Limb (tissue), 2 donors: ENCODE results near the gene WNT4.

Experiments used
- DNase-seq, 2 donors: peaks; one replicate each; pipeline ENCODE4 v3.0.0-alpha.2; 2016; ENCODE audit errors: extremely low spot score in 2 of 2

WNT4 gene

DNA sequence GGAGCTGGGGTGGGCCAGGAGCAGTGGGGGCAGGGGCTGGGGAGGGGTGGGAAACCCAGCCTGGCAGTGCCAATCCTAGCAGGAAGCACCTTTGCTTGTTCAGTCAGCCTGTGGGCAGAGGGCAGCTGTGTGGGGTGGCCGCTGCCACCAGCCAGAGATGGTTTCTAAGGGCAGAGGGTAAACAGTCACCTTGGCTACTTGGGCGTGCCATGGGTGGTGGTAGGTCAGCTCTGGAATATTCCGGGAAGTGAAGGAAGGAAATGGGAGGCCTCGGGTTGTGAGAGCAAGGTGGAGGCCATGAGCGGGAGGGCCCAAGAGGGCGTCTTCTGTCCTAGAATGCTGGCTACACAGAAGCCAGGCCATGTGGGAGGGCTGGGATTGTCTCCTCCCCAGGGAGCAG is 20.7 kb upstream of the WNT4 start:
- DNase-seq: no peak

DNA sequence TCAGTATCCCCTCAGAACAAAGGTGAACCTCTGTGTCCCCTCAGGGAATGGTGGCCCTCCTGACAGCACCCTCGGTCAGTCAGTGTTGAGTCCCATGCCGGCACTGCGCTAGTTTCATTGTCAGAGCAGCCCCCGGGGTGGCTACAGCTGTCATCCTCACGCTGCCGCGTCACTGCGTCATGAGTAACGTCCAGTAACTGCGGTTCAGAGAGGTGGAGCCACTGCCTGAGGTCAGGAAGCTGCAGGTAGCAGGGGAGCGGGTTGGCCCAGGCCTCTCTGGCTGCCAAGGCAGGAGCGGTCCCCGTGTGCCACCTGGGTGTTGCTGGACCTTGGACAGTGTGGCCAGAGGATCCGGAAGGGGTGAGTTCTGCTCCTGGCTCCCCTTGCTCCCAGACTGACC is 20.2 kb upstream of the WNT4 start:
- no peak for DNase-seq

GRCh38 chr1:22159891-22160290 is 17.0 kb upstream of the WNT4 start:
- no peak for DNase-seq

DNA sequence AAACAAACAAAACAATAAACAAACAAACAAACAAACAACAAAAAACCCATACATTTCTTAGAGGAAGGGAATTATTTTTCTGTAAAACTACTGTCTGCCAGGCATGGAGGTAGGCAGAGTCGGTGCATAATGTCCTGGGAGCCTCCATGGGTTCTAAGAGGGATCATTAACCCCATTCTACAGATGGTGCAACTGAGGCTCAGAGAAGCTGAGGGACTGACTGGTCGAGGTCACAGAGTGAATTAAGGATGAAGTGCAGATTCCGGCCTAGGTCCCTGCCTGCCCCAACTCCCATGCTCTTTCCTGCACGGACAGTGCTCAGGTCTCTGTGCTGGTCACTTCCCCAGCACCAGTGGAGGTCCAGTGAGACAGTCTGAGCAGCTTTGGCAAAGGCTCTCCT is 15.8 kb upstream of the WNT4 start:
- DNase-seq: no peak

DNA sequence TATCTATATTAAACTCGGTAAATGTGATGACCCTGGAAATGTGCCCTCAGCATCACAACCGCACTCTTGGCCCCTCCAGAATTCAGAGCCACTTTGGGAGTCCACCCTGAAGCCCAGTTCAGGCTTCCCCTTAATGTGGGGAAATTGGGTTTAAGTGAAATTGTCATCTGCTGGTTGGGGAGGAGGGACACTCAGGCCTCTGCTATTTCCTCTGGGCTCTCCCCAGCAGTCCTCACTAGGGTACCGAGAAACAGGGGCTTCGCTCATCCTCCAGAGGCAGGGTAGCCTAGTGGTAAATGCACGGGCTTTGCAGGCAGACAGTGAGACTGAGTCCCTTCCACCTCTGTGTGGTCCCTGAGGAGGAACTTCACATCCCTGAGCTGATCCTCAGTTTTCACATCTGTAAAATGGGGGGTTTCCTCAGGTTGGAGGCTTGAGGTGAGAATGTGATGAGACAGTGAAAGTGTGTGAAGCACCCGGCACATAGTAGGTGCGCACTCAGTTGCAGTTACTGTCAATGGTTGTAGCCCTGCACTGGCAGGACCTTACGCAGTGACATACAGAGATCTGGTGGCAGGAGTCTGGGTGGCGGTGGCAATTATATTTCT is 14.6 kb upstream of the WNT4 start:
- DNase-seq: no peak

- DNase-seq: no peak
Observed at GRCh38 chr1:22155517-22155916, 12.6 kb upstream of the WNT4 start.

DNA sequence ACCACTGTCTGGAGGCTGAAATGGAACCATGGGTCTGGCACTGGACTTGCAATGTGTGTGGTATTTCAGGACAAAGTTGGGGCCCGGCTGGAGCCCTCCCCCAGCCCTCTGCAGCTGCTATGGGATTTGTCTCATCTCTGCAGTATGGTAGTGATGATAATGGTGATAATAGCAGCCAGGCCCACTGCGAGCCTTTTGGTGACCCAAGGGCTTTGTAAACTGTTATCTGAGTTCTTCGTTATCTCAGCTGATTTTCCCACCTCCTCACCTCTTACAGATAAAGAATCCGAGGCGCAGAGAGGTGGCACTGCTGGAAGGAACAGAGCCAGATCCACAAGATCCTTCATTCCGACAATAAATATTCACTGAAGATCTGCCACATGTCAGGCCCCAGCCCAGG is 11.7 kb upstream of the WNT4 start:
- no peak for DNase-seq

- DNase-seq: peak in 1 of 2 donors; percentile 45
Observed at GRCh38 chr1:22153660-22154437, 11.0 kb upstream of the WNT4 start.

GRCh38 chr1:22150923-22151322 is 8.0 kb upstream of the WNT4 start:
- DNase-seq: no peak

- DNase-seq: peak in 1 of 2 donors; percentile 60
Observed at GRCh38 chr1:22142315-22143064, 407 bp downstream of the WNT4 start.

DNA sequence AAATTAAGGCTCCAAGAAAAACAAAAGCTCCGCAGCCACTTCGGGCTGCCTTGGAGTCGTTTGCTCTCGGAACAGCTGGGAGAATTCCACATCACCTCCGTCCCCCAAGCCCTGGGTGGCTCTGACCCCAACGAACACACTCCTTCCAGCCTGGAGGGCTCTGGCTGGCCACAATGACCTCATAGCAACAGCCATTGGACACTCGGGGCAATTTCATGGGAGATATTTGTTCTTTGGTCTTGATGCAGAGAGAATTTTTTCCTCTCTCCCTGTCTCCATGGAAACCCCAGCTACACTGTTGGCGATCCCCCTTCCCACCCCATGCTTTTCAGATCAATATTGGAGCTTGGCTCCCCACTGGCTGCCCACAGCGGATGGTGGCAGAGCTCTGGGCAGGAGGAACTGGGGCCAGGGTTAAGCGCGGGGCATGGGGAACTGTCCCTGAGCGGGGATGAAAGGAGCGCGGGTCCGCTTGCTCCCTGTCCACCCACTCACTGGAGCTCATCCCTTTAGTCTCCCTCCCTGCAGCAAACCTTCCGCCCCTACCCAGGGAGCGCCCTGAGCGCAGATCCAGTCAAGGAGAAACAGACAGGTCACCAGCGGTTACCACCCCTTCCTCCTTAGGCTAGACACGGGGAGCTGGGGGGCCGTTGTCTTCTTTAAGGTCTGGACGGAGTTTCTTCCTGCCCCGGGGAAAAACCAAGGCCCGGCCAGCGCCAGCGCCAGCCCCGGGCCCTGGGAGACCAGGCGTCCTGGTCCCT is 1.2 kb downstream of the WNT4 start:
- DNase-seq: peak in 1 of 2 donors; percentile 55

GRCh38 chr1:22140694-22141093 is 2.2 kb downstream of the WNT4 start:
- no peak for DNase-seq

DNA sequence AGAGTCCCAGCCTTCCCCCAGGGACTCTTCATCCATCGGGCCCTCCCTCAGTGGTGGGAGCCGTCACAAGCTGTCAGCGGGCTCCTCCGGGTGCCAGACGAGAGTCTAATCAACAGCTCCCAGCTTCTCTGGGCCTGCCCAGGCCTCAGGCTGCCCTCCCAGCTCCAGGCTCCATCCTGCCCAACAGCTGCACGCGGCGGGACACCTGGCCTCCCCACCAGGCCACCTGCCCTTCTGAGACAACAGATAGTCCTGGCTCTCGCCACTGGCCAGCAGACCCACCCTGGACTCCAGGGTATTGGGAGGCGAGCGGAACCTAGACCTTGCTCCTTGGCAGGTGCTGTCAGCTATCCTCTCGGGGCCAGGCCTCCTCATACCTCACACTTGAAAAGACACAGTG is 3.1 kb downstream of the WNT4 start:
- no peak for DNase-seq

- no peak for DNase-seq
Observed at GRCh38 chr1:22139066-22139594, 3.8 kb downstream of the WNT4 start.

GRCh38 chr1:22137004-22137720 is 5.7 kb downstream of the WNT4 start:
- no peak for DNase-seq

DNA sequence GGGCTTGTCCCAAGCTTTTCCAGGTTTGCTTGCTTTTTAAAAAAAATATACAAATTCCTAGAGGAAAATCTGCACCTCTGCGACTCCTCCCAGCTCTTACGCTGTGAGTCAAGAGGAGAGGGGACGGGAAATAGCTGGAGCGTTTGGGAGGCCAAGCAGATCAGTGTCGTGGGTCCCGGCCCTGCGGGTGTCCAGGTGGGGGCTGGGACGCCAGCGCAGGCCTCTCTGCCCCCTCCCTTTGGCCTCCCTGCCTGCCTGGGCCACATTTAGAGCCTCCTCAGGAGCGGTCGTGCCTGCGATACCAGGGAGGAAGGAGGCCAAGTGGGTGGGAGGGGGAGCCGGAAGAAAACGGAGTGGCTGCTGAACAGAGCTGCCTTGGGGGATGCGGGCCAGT is 9.0 kb downstream of the WNT4 start:
- no peak for DNase-seq

- DNase-seq: no peak
Observed at GRCh38 chr1:22133247-22133930, 9.5 kb downstream of the WNT4 start.

- DNase-seq: no peak
Observed at GRCh38 chr1:22132517-22133235, 10.2 kb downstream of the WNT4 start.

DNA sequence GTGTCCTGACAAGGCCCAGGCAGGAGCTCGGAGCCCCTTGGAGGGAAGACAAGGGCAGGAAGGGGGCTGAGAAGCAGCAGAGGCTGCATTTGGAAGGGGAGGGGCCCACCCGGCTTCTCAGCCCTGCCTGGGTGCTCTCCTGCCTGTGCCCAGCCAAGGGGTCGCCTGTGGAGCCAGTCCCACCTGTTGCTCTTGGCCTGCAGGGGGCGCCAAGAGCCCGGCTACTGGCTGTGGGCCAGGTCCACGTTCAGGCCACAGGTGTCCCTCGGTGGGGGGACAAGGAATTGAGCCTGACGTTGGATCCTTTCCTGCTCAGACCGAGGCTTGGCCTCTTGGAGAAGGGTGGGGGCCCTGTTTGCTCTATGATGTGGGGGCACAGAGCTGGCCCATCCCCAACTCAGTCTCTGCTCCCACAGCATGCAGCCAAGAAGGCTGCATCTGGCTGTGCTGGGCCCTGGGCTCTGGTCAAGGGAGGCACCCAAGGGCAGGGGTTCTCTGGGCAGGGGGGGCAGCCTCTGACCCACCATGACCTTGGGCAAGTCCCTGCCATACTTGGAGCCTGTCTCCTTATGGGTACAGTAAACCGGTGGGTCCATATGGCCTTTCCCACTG is 10.9 kb downstream of the WNT4 start:
- peak in 1 of 2 donors; percentile 78 for DNase-seq
